Body of pancreas (tissue), 4 donors: ENCODE data around the gene CADM3.

Experiments used
- CTCF ChIP-seq, 7 experiments: fragments of 450-650 bp in 4 of 7; fragments of 200-600 bp in 3 of 7; sonication (generic) in 3 of 7; IDR thresholded peaks; one replicate each; pipeline ENCODE4 v1.5.1; 2016 to 2019; ENCODE audit warnings: antibody characterized with exemption in 7 of 7
- POLR2A ChIP-seq, 3 donors: fragments of 450-650 bp; IDR thresholded peaks; one replicate each; pipeline ENCODE4 v1.6.1; 2016; ENCODE audit warnings: antibody characterized with exemption in 3 of 3, mild to moderate bottlenecking in 2 of 3

GRCh38 chr1:159175571-159175970 is 4.2 kb downstream of the CADM3 start:
- TF ChIP-seq CTCF (IDR thresholded peaks at IDR 0.05) (no peak), POLR2A (IDR thresholded peaks at IDR 0.05) (no peak)
